GM19438 (cell line): ENCODE measurements around the gene USH1C.

Source experiments
- ATAC-seq: cut with Tn5 transposase; IDR thresholded peaks from one replicate; pipeline ENCODE4 v1.9.1; 2021; ENCODE audit warnings: low read depth; ENCODE audit not compliant: unreplicated experiment

Gene USH1C

DNA sequence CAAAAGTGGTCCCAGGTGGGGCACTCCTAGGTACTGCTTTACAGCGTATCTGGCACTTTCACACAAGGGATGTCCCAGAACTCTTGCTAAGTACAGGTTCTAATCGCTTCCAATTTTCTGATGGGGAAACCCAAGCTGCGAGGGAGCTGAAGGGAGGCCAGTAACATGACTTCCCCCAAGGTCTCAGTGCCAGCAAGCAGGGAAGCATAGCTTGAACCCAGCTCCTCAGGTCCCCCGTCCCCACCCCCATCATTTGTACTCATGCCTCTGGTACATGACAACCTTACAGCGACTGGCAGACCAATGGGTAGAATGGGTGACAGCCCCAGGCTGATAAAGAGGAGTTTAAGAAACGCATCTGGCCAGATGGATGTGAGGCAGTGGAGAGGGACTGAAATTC lies 66.9 kb downstream of the USH1C start:
- ATAC-seq: no peak

DNA sequence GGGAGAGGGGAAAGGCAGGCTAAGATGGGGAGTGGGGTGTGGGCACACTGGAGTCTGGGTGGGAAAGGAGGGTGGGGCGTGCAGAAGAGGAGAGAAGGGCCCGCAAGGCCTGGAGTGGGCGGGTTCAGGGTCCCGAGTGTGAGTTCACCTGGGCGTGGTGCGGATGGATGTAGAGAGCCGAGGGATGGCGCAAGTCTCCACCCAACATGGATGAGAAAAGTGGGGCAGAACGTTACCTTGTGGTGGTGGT lies 67.2 kb downstream of the USH1C start:
- no peak for ATAC-seq

DNA sequence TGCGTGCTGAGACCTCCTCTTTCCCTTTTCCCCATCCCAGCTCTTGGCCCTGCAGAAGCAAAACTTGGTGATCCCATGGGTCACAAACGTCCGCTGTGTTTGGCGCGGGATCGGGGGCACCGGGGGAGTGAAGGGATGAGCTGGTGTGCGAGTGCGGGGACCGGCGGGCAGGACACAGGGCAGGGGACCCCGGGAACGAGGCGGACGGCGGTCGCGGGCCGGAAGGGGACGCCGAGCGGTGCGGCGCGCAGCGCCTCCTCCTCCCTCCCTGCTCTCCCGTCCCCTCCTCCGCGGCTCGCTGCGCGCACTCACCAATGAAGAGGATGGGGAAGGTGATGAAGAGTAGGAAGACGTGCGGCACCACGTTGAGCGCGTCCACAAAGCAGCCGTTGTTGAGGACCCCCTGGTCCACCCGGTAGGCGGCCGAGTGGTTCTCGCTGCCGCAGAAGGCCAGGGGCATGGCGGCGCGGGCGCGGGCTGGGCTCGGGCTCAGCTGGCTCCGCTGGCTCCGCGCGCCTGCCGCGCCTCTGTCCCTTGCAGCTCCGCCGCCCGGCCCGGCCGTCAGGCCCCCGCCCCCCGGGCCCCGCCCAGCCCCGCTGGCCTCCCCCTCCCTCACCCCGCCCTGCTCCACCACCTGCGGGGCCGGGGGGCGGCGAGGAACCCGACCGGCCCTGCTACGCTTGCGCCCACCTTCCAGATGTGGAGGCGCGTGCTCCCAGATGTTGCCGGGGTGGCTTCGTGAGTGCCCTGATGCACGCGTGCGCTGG lies 67.7 kb downstream of the USH1C start, which contains the start of gene ABCC8:
ABCC8 (minus strand) TSS at position 529 of the 767 bp plus-strand sequence; CDS start at position 460, 69 bp downstream.
- no peak for ATAC-seq

DNA sequence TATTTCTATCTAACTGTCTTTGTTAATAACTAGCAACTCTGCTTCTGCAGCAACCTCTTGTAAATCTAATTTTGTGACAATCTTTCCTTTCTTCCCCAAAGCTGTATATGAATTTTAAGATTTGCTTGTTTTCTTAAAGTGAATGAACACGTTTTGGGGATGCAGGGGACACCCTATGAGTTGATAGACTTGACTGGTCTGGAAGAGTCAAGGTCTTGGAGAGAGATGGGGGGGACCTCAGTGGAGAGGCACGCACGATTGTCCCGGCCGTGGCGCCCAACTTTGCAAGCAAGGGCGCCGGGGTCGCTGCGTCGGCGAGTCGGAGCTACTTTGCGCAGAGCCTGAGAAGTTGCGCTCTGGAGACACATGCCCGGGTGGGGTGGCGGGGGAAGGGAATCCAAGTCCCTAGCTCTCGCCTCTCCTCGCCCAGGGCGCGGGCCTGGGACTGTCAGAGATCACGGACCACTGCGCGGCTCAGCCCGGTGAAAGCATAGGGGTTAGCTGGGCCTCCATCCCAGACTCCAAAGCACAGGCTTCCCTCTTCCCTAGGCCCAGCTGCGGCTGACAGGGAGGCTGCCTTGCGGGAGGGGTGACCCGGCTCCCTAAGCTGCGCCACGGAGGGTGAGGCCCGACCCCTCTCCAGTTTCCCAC lies 68.4 kb downstream of the USH1C start:
- no peak for ATAC-seq

DNA sequence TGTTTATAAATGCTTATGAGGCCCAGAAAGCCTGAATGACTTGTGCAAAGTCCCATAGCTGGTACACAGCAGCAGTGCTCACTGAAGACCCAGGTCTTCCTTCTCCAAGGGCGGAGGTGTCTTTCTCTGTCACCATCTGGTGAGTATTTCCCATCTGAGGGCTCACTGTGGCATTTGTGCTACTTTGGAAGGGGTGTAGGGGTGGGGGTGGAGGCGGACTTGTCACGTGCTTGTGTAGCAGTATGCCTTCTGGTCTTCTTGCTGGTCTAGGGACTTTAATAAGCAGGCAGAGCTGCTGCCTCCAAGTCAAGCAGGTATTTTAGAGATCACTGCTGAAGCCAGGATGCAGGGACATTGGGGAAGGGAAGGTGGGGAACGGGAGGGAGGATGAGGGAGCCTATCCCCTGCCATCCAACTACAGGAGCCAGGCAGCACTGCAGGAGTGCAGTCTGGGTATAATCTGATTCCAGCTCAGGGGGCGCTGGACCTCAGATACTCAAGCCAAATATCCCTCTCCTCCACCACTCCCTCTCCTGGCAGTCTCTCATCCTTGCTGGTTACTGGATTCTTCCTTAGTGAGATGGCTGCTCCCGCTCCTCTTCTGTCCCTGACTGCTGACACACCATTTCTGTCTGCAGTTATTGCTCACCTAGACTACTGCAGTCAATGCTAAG lies 71.0 kb downstream of the USH1C start:
- ATAC-seq: no peak

DNA sequence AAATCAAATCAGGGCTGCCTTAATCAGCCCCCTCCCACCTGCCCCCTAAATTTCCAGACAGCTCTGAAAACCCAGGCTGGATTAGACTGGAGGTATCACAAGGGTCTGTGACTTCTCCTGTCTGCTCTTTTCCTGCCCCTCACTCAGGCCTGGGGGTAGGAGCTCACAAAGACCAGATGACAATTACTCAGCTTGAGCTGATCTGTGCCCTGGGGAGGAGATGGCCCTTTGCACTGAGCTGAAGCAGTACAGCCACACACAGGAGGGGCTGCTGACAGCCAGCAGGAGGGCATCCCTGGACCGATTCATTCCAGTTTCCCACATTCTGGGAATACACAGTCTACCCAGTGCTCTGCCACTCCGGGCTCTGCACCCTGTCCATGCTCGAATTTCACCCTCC lies 71.7 kb downstream of the USH1C start:
- no peak for ATAC-seq

DNA sequence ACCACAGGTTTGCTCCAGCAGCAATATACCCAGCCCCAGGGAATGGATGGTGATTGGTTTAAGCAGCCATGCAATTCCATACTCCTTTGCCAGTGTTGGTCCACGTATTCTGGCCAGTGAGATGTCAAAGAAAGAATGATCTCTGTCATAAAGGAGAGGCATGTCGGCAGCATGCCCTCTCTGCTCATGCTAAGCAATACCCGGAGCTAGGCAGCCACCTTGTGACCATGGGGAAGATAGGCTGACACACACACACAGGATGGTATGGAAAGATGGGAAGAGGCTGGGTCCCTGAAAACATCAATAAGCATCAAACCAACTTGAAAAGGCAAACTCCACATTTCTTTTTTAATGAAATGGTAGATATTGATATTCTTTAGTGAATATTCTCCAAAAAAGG lies 72.7 kb downstream of the USH1C start:
- ATAC-seq: no peak

DNA sequence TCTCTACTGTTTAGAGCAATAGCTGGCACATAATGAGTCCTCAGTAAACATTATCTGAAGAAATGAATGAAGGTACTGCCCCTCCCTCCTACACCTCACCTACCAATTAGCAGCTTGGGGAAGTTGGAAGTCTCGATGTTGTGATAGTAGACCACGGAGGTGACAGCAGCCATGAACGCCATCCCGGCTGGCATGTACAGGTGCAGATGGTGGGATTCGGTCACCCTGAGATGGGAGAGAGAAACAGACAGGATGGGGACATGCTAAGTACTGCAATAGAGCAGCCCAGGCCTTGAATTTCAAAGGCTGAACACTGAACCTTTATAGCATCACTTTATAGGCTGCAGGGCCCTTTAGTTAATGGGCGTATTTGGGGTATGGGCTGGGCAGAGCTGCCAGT lies 74.2 kb downstream of the USH1C start:
- no peak for ATAC-seq

DNA sequence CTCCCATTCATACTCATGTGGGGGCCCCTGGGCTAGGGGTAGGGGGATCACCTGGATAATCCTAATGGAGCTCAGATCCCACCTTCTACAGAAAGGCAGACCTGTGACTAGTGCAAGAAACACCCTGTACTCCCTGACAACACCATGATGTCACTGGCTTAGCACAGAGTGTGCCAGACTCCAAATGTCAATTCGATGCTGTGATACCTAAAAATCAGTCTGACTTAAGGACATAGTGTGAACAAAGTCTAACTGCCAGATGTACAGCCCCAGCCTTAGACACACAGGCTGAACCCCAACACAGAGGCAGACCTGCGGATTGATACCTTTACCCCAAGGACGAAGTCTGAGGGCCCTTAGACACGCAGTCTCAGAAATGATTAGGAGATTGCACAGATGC lies 76.1 kb downstream of the USH1C start:
- ATAC-seq: no peak

DNA sequence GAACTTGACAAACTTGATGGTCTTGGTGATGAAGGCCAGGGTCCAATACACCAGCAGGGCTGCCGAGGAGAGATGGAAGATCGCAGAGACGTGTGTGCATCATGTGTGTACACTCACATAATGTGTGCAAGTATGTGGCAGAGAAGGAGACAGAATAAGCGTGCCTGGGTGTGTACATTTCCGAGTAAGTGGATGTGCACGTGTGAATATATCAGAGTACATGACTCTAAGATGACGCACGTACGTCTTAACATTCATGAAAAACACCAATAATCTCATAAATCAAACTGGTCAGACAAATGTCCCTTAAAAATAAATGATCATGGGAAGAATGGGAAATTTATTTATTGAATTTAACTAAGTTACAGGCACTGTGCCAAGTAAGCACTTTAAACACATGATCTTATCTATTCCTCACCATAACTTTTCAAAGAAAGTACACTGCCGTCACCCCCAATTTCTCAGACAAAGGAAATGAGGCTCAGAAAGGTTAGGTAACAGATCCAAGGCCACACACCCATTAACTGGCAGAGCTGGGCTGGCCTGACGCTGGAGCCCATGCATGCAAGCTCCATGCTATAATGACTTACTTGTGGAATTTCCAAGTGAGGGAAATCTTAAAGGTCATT lies 80.6 kb downstream of the USH1C start:
- ATAC-seq: no peak

DNA sequence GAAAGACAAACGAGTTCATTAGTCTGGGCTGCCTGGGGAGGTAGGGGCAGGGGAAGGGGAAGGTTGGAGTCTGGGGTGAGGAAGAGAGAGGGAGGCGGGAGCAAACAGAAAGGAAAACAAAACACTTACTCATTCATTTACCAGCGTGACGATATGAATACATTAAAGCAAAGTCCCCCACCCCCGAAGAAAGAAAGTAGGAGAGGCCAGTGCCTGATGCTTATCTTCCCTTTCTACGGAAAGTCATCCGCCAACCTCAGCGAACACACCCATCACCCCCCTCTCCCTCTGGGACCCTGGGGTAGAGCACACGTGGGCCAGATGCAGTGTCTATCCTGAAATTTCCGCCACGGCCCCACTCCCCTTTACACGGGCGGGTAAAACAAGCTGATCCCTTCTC lies 81.3 kb downstream of the USH1C start:
- no peak for ATAC-seq

DNA sequence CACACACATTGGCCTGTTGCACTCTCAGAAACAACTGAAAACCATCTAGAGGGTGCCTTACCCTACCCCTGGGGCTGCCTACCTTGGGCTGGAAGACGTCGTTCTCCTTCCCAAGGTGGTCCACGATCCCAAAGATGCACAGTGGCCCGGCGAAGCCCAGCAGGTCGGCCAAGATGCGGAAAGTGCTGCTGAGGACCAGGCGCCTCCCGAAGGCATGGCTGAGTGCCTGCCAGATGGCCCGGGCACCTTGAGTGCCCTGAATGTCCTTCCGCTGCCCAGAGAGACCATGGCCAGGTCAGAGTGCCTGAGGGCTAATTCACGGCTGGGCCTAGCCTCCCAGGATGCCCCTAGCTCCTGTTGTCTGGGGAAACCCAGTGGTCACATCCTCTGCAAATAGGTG lies 83.8 kb downstream of the USH1C start:
- no peak for ATAC-seq

DNA sequence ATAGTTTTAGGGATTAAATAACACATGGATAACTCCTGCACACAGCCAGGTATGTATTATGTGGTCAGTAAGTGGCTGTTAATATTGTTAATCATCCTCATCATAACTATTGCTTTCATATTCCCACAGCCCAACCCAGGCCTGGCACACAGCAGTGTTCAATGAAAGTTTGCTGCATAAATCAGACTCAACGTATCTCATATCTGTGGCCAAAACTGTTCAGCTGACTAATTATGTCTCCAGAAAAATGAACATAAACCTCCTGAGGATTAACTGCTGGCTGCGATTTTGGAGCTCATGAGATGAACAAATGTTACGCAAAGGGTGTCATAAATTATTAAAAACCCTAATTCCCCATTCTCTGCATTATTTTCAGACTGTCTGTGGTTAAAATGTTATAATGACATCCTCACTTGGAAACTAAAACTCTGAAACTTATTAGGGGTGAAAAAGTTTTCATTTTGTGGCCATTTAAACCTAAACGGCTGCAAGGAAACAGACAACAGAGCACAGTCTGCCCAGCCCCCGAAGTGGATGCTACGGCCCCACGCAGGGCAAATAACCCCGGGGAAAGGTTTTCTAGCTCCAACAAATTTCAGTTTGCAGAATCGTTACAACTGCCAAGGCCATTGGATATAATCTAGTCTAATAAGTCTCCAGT lies 84.8 kb downstream of the USH1C start:
- ATAC-seq: no peak

DNA sequence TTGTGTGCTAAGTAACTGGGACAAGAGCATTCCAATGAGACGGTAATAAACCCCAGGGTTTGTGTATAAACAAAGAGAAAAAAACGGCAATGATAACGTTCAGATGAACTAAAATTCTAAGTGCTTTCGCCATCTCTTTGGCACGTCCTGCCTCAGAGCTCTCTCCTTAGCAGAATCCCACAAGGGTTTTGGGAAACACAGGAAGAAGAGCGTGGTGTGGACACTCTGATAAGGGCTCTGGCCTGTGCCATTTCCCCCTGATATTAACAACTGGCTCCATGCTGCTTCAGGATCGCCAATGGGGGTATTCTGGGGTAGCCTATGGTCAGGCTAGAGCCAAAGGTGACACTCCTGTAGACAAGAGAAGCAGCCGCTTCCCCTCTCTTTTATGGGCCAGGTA lies 85.9 kb downstream of the USH1C start:
- no peak for ATAC-seq

DNA sequence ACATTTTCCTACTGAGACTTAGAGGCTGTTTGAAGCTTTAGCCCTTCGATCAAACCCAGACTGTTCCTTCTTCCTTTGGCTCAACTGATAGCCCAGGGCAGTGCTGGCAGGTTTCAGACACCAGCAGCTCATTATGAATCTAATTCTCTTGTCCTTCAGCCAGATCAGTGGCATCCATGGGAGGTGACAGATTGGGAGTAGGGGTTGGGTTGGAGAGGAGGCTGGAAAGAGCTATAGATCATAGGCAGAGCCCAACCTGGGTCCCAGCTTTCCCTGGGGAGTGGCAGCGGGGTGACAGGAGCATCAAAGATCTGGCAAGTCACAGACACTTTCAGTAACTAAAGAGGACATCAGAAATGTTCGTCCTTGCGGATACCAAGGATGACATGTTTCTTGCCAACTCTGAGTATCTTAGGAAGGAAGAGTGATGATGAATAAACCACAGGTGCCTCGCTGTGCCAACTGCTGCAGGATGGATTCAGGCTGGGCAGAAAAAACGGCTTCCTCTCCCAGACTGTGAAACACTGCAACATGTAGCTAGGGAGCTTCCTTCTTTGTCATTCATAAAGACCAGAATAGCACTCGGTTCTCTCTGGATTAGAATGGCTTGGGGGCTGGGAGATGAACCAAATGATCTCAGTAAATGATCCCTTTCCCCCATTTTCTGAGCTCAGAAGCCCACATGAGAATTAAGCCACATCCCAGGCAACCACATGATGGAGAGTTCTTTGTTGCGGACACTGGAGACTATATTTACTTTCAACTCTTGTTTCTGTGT lies 86.6 kb downstream of the USH1C start:
- ATAC-seq: no peak

DNA sequence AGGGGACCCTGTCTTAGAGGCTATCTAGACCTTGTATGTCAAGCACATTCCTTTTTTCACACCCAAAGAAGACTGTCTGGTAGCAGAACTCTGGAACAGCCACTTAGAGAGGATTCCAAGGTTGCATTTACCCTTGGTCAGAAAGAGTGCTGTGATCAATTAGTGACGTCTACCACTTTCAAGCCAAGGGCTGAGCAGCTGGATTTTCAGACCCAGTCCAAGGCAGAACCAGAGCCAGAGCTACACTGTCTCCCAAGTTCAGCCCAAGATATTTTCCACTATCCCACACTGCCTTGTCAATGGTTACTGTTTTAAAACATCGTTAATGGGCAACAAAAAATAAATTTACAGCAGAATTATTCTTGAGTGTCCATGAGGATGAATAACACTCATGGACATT lies 91.5 kb downstream of the USH1C start:
- ATAC-seq: no peak

DNA sequence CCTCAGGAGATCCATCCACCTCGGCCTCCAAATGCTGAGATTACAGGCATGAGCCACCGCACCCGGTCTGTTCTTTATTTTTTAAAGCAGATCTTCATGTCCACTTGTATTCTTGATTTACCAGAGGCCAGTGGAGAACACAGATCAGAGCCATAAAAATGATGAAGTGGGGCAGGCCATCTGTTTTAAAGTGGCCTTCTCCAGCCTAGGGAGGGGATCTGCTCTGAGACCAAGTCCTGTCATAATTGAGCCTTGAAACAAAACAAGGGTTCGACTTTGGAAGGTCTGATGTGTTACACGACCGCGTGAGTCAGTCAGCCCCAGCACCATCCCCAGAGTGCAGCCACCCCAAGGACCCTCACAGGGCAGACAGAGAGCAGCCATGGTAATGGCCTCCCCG lies 95.1 kb downstream of the USH1C start:
- ATAC-seq: no peak

DNA sequence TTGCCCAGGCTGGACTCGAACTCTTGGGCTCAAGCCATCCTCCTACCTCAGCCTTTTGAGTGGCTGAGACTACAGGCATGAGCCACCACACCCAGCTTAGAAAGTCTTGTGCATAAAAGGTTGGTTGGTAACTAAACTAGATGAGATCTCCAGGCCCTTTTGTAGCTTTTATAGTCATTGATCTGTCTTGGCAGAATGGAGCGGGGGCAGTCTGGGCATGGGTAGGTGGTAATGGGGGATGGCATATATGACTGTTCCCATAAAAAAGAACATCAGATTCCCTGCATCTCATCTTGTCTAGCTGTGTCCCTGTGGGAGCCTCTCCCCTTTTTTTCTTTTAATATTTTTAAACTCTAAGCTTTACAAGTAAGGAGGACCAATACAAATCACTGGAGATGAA lies 97.7 kb downstream of the USH1C start:
- ATAC-seq: no peak

DNA sequence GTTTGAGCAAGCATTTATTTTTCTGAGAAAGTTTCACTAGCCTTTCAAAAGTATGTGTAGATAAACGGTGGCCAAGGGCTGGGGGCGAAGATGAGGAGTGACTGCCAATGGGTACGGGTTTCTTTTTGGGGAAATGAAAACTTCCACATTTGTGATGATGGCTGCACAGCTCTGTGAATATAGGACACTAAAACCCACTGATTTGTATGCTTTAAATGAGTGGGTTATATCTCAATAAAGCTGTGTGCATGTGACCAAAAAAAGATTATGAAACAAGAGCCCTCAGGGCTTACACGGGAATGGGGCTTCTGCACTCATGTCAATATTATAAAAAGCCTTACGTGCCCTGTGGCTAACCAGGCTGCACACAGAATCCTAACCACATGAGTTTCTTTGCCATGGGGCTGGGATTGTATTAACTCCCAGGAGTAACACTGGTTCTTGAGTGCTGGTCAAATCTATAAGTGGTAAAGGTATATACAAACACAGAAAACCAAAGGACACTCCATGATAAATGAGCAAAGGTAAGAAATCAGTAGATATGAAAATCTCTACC lies 98.9 kb downstream of the USH1C start:
- ATAC-seq: no peak
